ENCODE data around the gene TRIM5. TPM values are rescaled to one million over a fixed set of nuclear protein-coding genes. Genes with fewer than 3 reads are reported as not detected.

The TRIM5 gene
- polyA plus RNA-seq, 3 donors: 9.4 to 14.4 (median 10.6) TPM

- H3K9ac ChIP-seq (ENCODE audit: insufficient read depth, low read length, poor library complexity, severe bottlenecking): no peak overlapping the region
- Mint-ChIP-seq H3K9me3 (peaks cover 0 to 8% (median 2%) of the 10 kb centered on the region in 7 donors), H3K36me3 (peaks cover 57 to 81% of the 10 kb centered on the region in 2 donors), H3K27ac (peak overlapping the region in 1 of 7 donors; percentile 1), H3K4me3 (no peak overlapping the region), H3K27me3 (ENCODE audit: low read depth in 3 of 3) (no peaks in the 10 kb centered on the region), H3K4me1 (peaks cover 4% of the 10 kb centered on the region)
- peaks cover 44 to 73% of the 10 kb centered on the region in 2 donors for H3K36me3 ChIP-seq (replicated peaks in 1 of 2; ENCODE audit: control insufficient read depth in 1 of 2, insufficient read depth in 2 of 2, low read length in 2 of 2)
- intact Hi-C loops (cut with micrococcal nuclease): no loop called here
- peaks cover 0 to 2% of the 10 kb centered on the region in 2 donors for H3K9me3 ChIP-seq (replicated peaks in 1 of 2; ENCODE audit: control insufficient read depth in 1 of 2, insufficient read depth in 1 of 2, low read length in 2 of 2)
- no peak overlapping the region for H2AFZ ChIP-seq (ENCODE audit: insufficient read depth, low read depth, low read length, poor library complexity, severe bottlenecking)
- no peak for DNase-seq
- H3K4me1 ChIP-seq (ENCODE audit: control insufficient read depth in 1 of 2, insufficient read depth in 2 of 2, low read length in 2 of 2): no peaks in the 10 kb centered on the region
- no peak overlapping the region for H3K27ac ChIP-seq (ENCODE audit: low read depth in 1 of 2, low read length in 2 of 2)
- no peak for TF ChIP-seq CTCF (IDR thresholded peaks at IDR 0.05)
- no peak overlapping the region for H3K4me3 ChIP-seq (replicated peaks in 1 of 3; ENCODE audit: low read depth in 2 of 3, low read length in 3 of 3)
- H3K27me3 ChIP-seq (ENCODE audit: control insufficient read depth in 2 of 2, insufficient read depth in 2 of 2, low read length in 2 of 2): no peaks in the 10 kb centered on the region
- H4K20me1 ChIP-seq (ENCODE audit: insufficient read depth, low read length): peaks cover 24% of the 10 kb centered on the region
- WGBS (ENCODE audit: insufficient coverage): 100% methylated on average over 1 of the region's 4 CpGs
- no peak overlapping the region for H3K4me2 ChIP-seq (replicated peaks; ENCODE audit: extremely low read depth, low read length, poor library complexity, severe bottlenecking)
- peaks cover 10% of the 10 kb centered on the region for H3K79me2 ChIP-seq (ENCODE audit: insufficient read depth, low read length)
These were observed 10.5 kb downstream of the TRIM5 start for GRCh38 chr11:5674391-5674790.

DNA sequence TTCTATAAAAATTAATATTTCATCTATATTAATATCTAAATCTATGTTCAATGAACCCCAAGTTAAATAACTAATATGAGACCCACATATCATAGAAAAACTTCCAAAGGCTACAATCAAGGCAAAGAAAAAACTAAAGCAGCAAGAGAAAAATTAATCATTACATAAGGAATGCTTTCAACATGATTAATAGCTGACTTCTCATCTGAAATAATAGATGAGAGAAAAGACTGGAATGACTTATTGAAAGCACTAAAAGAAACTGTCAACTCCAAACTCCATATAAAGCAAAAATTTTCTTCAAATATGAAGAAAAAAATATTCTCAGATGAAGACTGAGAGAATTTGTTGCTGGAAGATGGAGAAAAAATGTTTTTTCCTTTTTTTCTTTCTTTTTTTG is 13.0 kb downstream of the TRIM5 start:
- Histone ChIP-seq H3K4me1 (ENCODE audit: control insufficient read depth in 1 of 2, insufficient read depth in 2 of 2, low read length in 2 of 2) (no peaks in the 10 kb centered on the region), H3K79me2 (ENCODE audit: insufficient read depth, low read length) (no peaks in the 10 kb centered on the region), H3K27me3 (ENCODE audit: control insufficient read depth in 2 of 2, insufficient read depth in 2 of 2, low read length in 2 of 2) (no peaks in the 10 kb centered on the region), H3K9me3 (replicated peaks in 1 of 2; ENCODE audit: control insufficient read depth in 1 of 2, insufficient read depth in 1 of 2, low read length in 2 of 2) (no peaks in the 10 kb centered on the region), H3K36me3 (replicated peaks in 1 of 2; ENCODE audit: control insufficient read depth in 1 of 2, insufficient read depth in 2 of 2, low read length in 2 of 2) (peaks cover 45 to 74% of the 10 kb centered on the region in 2 donors), H3K4me2 (replicated peaks; ENCODE audit: extremely low read depth, low read length, poor library complexity, severe bottlenecking) (no peak overlapping the region), H3K9ac (ENCODE audit: insufficient read depth, low read length, poor library complexity, severe bottlenecking) (no peak overlapping the region), H3K27ac (ENCODE audit: low read depth in 1 of 2, low read length in 2 of 2) (no peak overlapping the region), H2AFZ (ENCODE audit: insufficient read depth, low read depth, low read length, poor library complexity, severe bottlenecking) (no peak overlapping the region), H3K4me3 (replicated peaks in 1 of 3; ENCODE audit: low read depth in 2 of 3, low read length in 3 of 3) (no peak overlapping the region), H4K20me1 (ENCODE audit: insufficient read depth, low read length) (peaks cover 19% of the 10 kb centered on the region)
- no peaks in the 10 kb centered on the region for H3K9me3 Mint-ChIP-seq
- H3K27me3 Mint-ChIP-seq (ENCODE audit: low read depth in 3 of 3): no peaks in the 10 kb centered on the region
- H3K4me1 Mint-ChIP-seq: peaks cover 1% of the 10 kb centered on the region
- intact Hi-C loops (cut with micrococcal nuclease): no loop called here
- no peak for DNase-seq
- peak overlapping the region in 1 of 7 donors; percentile 66 for H3K27ac Mint-ChIP-seq
- no peak for TF ChIP-seq CTCF (IDR thresholded peaks at IDR 0.05)
- H3K36me3 Mint-ChIP-seq: peaks cover 59 to 81% of the 10 kb centered on the region in 2 donors
- no peak overlapping the region for H3K4me3 Mint-ChIP-seq
